Ovary (tissue), 3 donors: ENCODE results near the gene THBD.

Experiments
- POLR2A ChIP-seq: fragments of 450-650 bp; IDR thresholded peaks from one replicate; pipeline ENCODE4 v1.6.1; 2017; ENCODE audit warnings: antibody characterized with exemption, mild to moderate bottlenecking, moderate library complexity
- TF ChIP-seq, protein P1 (sequence below), 3 donors: fragments of 450-650 bp in 2 of 3; fragments of 200-600 bp in 1 of 3; IDR thresholded peaks; one replicate each; pipeline versions ENCODE4 v1.5.1 to v1.8.0; 2016 to 2022; ENCODE audit warnings: antibody characterized with exemption in 3 of 3, mild to moderate bottlenecking in 1 of 3
- donor health status: DM: no; HTN: no; CAD: no.

DNA sequence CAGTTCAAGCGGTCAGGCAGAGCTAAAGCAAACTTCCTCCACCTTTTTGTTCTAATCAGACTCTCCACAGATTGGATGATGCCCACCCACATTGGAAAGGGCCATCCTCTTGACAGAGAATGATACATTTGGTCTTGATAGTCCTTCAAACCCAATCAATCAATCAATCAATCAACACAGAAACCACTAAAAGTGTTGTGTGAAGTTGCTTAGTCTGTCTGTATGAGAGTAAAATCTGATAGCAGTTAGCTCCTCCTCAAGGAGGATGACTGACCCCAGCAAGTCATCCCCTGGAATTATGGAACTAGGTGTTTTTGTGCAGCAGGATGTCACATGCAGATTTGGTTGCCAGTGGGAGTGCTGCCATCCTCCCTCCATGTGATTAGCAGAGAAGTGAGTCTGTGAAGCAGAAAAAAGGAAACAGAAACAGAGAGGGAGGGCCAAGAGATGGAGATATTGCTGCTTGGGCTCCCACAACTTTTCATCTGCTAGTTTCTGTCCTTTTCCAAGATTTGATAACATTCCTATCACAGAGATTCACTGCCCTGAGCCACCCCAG lies 46.3 kb downstream of the THBD start:
- TF ChIP-seq, protein P1, sequence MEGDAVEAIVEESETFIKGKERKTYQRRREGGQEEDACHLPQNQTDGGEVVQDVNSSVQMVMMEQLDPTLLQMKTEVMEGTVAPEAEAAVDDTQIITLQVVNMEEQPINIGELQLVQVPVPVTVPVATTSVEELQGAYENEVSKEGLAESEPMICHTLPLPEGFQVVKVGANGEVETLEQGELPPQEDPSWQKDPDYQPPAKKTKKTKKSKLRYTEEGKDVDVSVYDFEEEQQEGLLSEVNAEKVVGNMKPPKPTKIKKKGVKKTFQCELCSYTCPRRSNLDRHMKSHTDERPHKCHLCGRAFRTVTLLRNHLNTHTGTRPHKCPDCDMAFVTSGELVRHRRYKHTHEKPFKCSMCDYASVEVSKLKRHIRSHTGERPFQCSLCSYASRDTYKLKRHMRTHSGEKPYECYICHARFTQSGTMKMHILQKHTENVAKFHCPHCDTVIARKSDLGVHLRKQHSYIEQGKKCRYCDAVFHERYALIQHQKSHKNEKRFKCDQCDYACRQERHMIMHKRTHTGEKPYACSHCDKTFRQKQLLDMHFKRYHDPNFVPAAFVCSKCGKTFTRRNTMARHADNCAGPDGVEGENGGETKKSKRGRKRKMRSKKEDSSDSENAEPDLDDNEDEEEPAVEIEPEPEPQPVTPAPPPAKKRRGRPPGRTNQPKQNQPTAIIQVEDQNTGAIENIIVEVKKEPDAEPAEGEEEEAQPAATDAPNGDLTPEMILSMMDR (IDR thresholded peaks at IDR 0.05), result no peak
- no peak for TF ChIP-seq POLR2A
